HG02588 (cell line): Measurements from ENCODE around the gene AUNIP.

ENCODE experiments used
- ATAC-seq: cut with Tn5 transposase; IDR thresholded peaks from one replicate; pipeline ENCODE4 v1.9.1; 2021; ENCODE audit warnings: mild to moderate bottlenecking, moderate library complexity; ENCODE audit not compliant: unreplicated experiment

AUNIP gene

GRCh38 chr1:25833158-25833557 lies 26.1 kb downstream of the AUNIP start:
- no peak for ATAC-seq

- no peak for ATAC-seq
Measured at GRCh38 chr1:25832336-25833037, 26.8 kb downstream of the AUNIP start.

- no peak for ATAC-seq
Measured at GRCh38 chr1:25831569-25832196, 27.6 kb downstream of the AUNIP start.

GRCh38 chr1:25829046-25829445 lies 30.2 kb downstream of the AUNIP start:
- ATAC-seq: no peak

- no peak for ATAC-seq
Measured at GRCh38 chr1:25828491-25828890, 30.8 kb downstream of the AUNIP start.

- no peak for ATAC-seq
Measured at GRCh38 chr1:25826571-25826970, 32.7 kb downstream of the AUNIP start.

- no peak for ATAC-seq
Measured at GRCh38 chr1:25825605-25826004, 33.7 kb downstream of the AUNIP start.

- ATAC-seq: no peak
Measured at GRCh38 chr1:25821630-25822091, 37.6 kb downstream of the AUNIP start.

GRCh38 chr1:25821112-25821476 lies 38.2 kb downstream of the AUNIP start:
- no peak for ATAC-seq

GRCh38 chr1:25820247-25821111 lies 38.8 kb downstream of the AUNIP start:
- ATAC-seq: peak; percentile 35

GRCh38 chr1:25819491-25820246 lies 39.6 kb downstream of the AUNIP start, which contains the start of gene MTFR1L:
MTFR1L (plus strand) TSS chr1:25819954; CDS start chr1:25823105, 3,151 bp downstream.
- ATAC-seq: peak; percentile 77

- no peak for ATAC-seq
Measured at GRCh38 chr1:25818569-25818968, 40.7 kb downstream of the AUNIP start.

- no peak for ATAC-seq
Measured at GRCh38 chr1:25817840-25818501, 41.3 kb downstream of the AUNIP start.

- ATAC-seq: no peak
Measured at GRCh38 chr1:25816112-25816718, 43.0 kb downstream of the AUNIP start.

GRCh38 chr1:25815208-25816111 lies 43.8 kb downstream of the AUNIP start:
- ATAC-seq: no peak

GRCh38 chr1:25814549-25815087 lies 44.6 kb downstream of the AUNIP start:
- no peak for ATAC-seq

GRCh38 chr1:25813734-25814471 lies 45.4 kb downstream of the AUNIP start:
- no peak for ATAC-seq
